ENCODE data around the gene FTL.
A peak's percentile ranks its signal among the peaks of the same experiment; 100 is the strongest.

Gene FTL

GRCh38 chr19:48966541-48967345 is 1.6 kb downstream of the FTL start:
- DNase-seq (ENCODE audit: low read depth) = no peak

GRCh38 chr19:48967346-48968178 is 2.5 kb downstream of the FTL start:
- peak; percentile 76 for DNase-seq (ENCODE audit: low read depth)

- DNase-seq (ENCODE audit: low read depth) = no peak
These were observed 3.1 kb downstream of the FTL start for GRCh38 chr19:48968179-48968661.

GRCh38 chr19:48968813-48969218 is 3.7 kb downstream of the FTL start:
- DNase-seq (ENCODE audit: low read depth) = no peak

GRCh38 chr19:48969276-48970138 is 4.4 kb downstream of the FTL start:
- no peak for DNase-seq (ENCODE audit: low read depth)

- no peak for DNase-seq (ENCODE audit: low read depth)
These were observed 5.1 kb downstream of the FTL start for GRCh38 chr19:48970139-48970766.

- DNase-seq (ENCODE audit: low read depth) = no peak
These were observed 5.8 kb downstream of the FTL start for GRCh38 chr19:48970923-48971395.

GRCh38 chr19:48975947-48976847 is 11.1 kb downstream of the FTL start:
- DNase-seq (ENCODE audit: low read depth) = no peak

- no peak for DNase-seq (ENCODE audit: low read depth)
These were observed 12.0 kb downstream of the FTL start for GRCh38 chr19:48977061-48977460.

- DNase-seq (ENCODE audit: low read depth) = no peak
These were observed 17.2 kb downstream of the FTL start for GRCh38 chr19:48982280-48982679.

GRCh38 chr19:48985711-48986110 is 20.6 kb downstream of the FTL start:
- no peak for DNase-seq (ENCODE audit: low read depth)

- no peak for DNase-seq (ENCODE audit: low read depth)
These were observed 21.1 kb downstream of the FTL start for GRCh38 chr19:48986211-48986610.

- no peak for DNase-seq (ENCODE audit: low read depth)
These were observed 22.2 kb downstream of the FTL start for GRCh38 chr19:48987323-48987722.

GRCh38 chr19:48988286-48988685 is 23.2 kb downstream of the FTL start:
- DNase-seq (ENCODE audit: low read depth) = no peak

- no peak for DNase-seq (ENCODE audit: low read depth)
These were observed 23.8 kb downstream of the FTL start for GRCh38 chr19:48988860-48989259.

GRCh38 chr19:48989701-48990291 is 24.7 kb downstream of the FTL start:
- no peak for DNase-seq (ENCODE audit: low read depth)

- no peak for DNase-seq (ENCODE audit: low read depth)
These were observed 25.3 kb downstream of the FTL start for GRCh38 chr19:48990400-48990799.

GRCh38 chr19:48991011-48991609 is 26.0 kb downstream of the FTL start:
- no peak for DNase-seq (ENCODE audit: low read depth)

- DNase-seq (ENCODE audit: low read depth) = peak; percentile 84
These were observed 26.9 kb downstream of the FTL start for GRCh38 chr19:48991873-48992580.

Measured in stromal cell of bone marrow (primary cell).